Measurements from ENCODE around the gene TRMT11. TPM values are rescaled to one million over a fixed set of nuclear protein-coding genes. Genes with fewer than 3 reads are reported as not detected.

The TRMT11 gene
- total RNA-seq, 1 donor from 2014 or later, result 25.4 TPM

GRCh38 chr6:126083875-126084274, 97.5 kb downstream of the TRMT11 start:
- no peaks in the 10 kb centered on the region for H3K36me3 Mint-ChIP-seq (ENCODE audit: low read depth)
- no peak overlapping the region for H3K27ac Mint-ChIP-seq
- H3K4me1 Mint-ChIP-seq (ENCODE audit: low read depth), result peaks cover 12% of the 10 kb centered on the region
- no peaks in the 10 kb centered on the region for H3K27me3 Mint-ChIP-seq (ENCODE audit: low read depth)
- H3K9me3 Mint-ChIP-seq, result no peaks in the 10 kb centered on the region
- intact Hi-C loops (cut with micrococcal nuclease), result no loop called here
- no peak for DNase-seq (ENCODE audit: low spot score)
- H3K4me3 Mint-ChIP-seq (ENCODE audit: low read depth), result no peak overlapping the region

DNA sequence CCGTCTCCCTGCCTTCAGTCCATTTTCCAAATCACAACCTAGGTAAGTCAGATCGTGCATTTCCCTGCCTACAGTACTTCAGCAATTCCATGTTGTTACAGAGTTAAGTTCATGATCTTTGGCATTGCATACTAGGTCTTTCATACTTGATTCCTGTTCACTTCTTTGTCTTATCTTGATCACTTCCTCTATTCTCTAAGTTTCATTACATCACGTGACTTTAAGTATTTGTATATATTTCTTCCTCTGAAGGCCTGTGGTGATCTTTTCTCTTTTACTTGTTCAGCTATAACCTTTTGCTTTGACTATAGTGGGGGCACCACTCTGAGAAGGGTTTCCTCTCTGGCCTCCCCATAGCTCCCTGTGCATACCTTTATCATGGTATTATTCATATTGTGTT, 100.2 kb downstream of the TRMT11 start:
- no peak for DNase-seq (ENCODE audit: low spot score)
- H3K9me3 Mint-ChIP-seq, result no peaks in the 10 kb centered on the region
- intact Hi-C loops (cut with micrococcal nuclease), result no loop called here
- no peak overlapping the region for H3K4me3 Mint-ChIP-seq (ENCODE audit: low read depth)
- H3K27me3 Mint-ChIP-seq (ENCODE audit: low read depth), result no peaks in the 10 kb centered on the region
- no peaks in the 10 kb centered on the region for H3K36me3 Mint-ChIP-seq (ENCODE audit: low read depth)
- peaks cover 12% of the 10 kb centered on the region for H3K4me1 Mint-ChIP-seq (ENCODE audit: low read depth)
- no peak overlapping the region for H3K27ac Mint-ChIP-seq

Other genes with a start within 250 kb of the TRMT11 start
- not detected in 2 replicates for gene HEY2, start 236.9 kb upstream of the TRMT11 start, total RNA-seq
- 40.5 and 43.4 TPM in 2 replicates for gene NCOA7, start 195.6 kb upstream of the TRMT11 start, total RNA-seq
- 7.1 and 7.9 TPM in 2 replicates for gene HINT3, start 29.8 kb upstream of the TRMT11 start, total RNA-seq